Measurements from ENCODE around the gene RAPGEF3.

RAPGEF3 gene

GRCh38 chr12:47754126-47754525, 4.6 kb downstream of the RAPGEF3 start:
- Mint-ChIP-seq H3K4me1 (peaks cover 24% of the 10 kb centered on the region), H3K27me3 (no peaks in the 10 kb centered on the region), H3K36me3 (ENCODE audit: insufficient read depth) (peaks cover under 1% of the 10 kb centered on the region), H3K27ac (ENCODE audit: low read depth) (no peak overlapping the region), H3K9me3 (no peaks in the 10 kb centered on the region), H3K4me3 (no peak overlapping the region)
- no peak for DNase-seq (ENCODE audit: low spot score in 2 of 2)
- ATAC-seq (replicated peaks; ENCODE audit: extremely low read depth, poor library complexity, severe bottlenecking) = no peak

- Mint-ChIP-seq H3K36me3 (ENCODE audit: insufficient read depth) (no peaks in the 10 kb centered on the region), H3K4me1 (peaks cover 24% of the 10 kb centered on the region), H3K9me3 (no peaks in the 10 kb centered on the region), H3K27ac (ENCODE audit: low read depth) (no peak overlapping the region), H3K27me3 (no peaks in the 10 kb centered on the region), H3K4me3 (no peak overlapping the region)
- no peak for DNase-seq (ENCODE audit: low spot score in 2 of 2)
- ATAC-seq (replicated peaks; ENCODE audit: extremely low read depth, poor library complexity, severe bottlenecking) = no peak
Measured at GRCh38 chr12:47753021-47754001, 5.4 kb downstream of the RAPGEF3 start.

GRCh38 chr12:47752552-47752951, 6.1 kb downstream of the RAPGEF3 start:
- Mint-ChIP-seq H3K27me3 (no peaks in the 10 kb centered on the region), H3K9me3 (no peaks in the 10 kb centered on the region), H3K4me3 (no peak overlapping the region), H3K27ac (ENCODE audit: low read depth) (no peak overlapping the region), H3K4me1 (peaks cover 22% of the 10 kb centered on the region), H3K36me3 (ENCODE audit: insufficient read depth) (no peaks in the 10 kb centered on the region)
- no peak for DNase-seq (ENCODE audit: low spot score in 2 of 2)
- no peak for ATAC-seq (replicated peaks; ENCODE audit: extremely low read depth, poor library complexity, severe bottlenecking)

DNA sequence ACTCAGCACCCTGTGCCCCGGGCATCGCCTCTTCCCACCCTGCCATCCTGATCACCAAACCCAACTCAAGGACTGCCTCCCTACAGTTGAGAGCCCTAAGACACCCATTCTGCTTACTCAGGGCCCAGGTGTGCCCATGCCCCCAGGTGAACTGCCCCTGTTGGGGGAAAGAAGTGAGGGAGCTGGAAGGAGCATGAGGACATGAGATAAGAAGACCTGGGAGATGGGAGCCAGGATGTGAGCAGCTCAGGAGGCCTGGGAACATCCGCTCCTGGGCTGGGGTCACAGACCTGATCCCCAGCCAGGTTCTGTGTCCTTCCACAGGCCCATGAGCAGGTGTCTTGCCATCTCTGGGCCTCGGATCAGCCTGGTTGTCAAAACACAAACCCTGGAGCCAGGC, 6.6 kb downstream of the RAPGEF3 start:
- no peaks in the 10 kb centered on the region for H3K9me3 Mint-ChIP-seq
- H3K4me1 Mint-ChIP-seq = peaks cover 18% of the 10 kb centered on the region
- no peaks in the 10 kb centered on the region for H3K27me3 Mint-ChIP-seq
- DNase-seq (ENCODE audit: low spot score in 2 of 2) = no peak
- no peak overlapping the region for H3K4me3 Mint-ChIP-seq
- no peaks in the 10 kb centered on the region for H3K36me3 Mint-ChIP-seq (ENCODE audit: insufficient read depth)
- no peak for ATAC-seq (replicated peaks; ENCODE audit: extremely low read depth, poor library complexity, severe bottlenecking)
- H3K27ac Mint-ChIP-seq (ENCODE audit: low read depth) = no peak overlapping the region

DNA sequence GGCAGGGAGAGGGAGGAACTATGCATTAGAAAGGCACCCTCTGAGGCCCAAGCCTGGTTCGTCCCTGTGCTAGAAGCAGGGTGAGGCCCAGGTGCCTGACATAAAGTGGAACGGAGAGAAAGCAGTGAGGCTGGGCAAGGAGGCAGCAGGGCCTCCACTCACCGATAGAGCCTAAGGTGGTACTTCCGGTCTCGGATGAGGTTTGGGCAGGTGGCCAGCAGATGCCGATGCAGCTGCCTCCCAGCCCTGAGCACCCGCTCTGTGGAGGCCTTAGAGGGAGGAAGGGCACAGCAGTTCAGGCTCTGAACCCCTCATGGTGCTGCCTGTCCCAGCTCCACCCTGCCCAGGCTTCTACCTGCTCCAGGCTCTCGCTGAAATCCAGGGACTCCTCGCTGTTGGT, 7.1 kb downstream of the RAPGEF3 start:
- no peak for ATAC-seq (replicated peaks; ENCODE audit: extremely low read depth, poor library complexity, severe bottlenecking)
- no peak overlapping the region for H3K27ac Mint-ChIP-seq (ENCODE audit: low read depth)
- no peaks in the 10 kb centered on the region for H3K36me3 Mint-ChIP-seq (ENCODE audit: insufficient read depth)
- H3K4me1 Mint-ChIP-seq = peaks cover 18% of the 10 kb centered on the region
- no peak overlapping the region for H3K4me3 Mint-ChIP-seq
- no peak for DNase-seq (ENCODE audit: low spot score in 2 of 2)
- no peaks in the 10 kb centered on the region for H3K9me3 Mint-ChIP-seq
- H3K27me3 Mint-ChIP-seq = peaks cover 4% of the 10 kb centered on the region

DNA sequence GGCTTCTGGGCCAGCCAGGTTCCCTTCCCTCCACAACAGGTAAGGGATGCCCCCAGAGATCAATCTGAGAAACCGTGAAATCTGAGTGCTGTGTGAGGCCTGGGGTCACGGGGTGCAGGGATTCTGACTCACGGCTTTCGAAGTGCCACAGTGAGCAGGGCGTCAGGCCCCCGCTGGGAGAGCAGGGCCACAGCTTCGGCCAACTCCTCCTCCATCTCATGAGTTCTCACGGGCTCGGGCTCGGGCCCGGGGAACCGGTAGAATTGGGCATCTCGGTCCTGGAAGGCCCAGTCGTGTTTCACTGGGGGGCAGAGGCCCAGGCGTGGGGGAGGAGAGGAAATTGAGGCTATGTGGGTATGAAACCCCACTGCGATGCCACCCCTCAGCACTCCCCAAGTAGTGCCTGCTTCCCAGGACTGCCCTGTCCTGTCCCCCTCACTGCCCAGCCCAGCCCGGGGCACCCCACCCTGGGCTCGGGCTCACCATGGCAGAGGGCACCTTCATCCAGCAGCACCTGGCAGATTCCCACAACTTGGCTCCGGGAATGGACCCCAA, 7.7 kb downstream of the RAPGEF3 start:
- Mint-ChIP-seq H3K4me3 (no peak overlapping the region), H3K27ac (ENCODE audit: low read depth) (no peak overlapping the region)
- ATAC-seq (replicated peaks; ENCODE audit: extremely low read depth, poor library complexity, severe bottlenecking) = no peak

GRCh38 chr12:47750229-47750798, 8.4 kb downstream of the RAPGEF3 start:
- Mint-ChIP-seq H3K9me3 (no peaks in the 10 kb centered on the region), H3K4me3 (no peak overlapping the region), H3K36me3 (ENCODE audit: insufficient read depth) (no peaks in the 10 kb centered on the region), H3K27ac (ENCODE audit: low read depth) (no peak overlapping the region), H3K27me3 (peaks cover 16% of the 10 kb centered on the region), H3K4me1 (peaks cover 7% of the 10 kb centered on the region)
- ATAC-seq (replicated peaks; ENCODE audit: extremely low read depth, poor library complexity, severe bottlenecking) (no peak), DNase-seq (ENCODE audit: low spot score in 2 of 2) (no peak)

More for the DNA sequence above, 7.7 kb downstream of the RAPGEF3 start:
- Mint-ChIP-seq H3K4me1 (peaks cover 14% of the 10 kb centered on the region), H3K27me3 (peaks cover 9% of the 10 kb centered on the region), H3K36me3 (ENCODE audit: insufficient read depth) (no peaks in the 10 kb centered on the region), H3K9me3 (no peaks in the 10 kb centered on the region)
- DNase-seq (ENCODE audit: low spot score in 2 of 2) = no peak

DNA sequence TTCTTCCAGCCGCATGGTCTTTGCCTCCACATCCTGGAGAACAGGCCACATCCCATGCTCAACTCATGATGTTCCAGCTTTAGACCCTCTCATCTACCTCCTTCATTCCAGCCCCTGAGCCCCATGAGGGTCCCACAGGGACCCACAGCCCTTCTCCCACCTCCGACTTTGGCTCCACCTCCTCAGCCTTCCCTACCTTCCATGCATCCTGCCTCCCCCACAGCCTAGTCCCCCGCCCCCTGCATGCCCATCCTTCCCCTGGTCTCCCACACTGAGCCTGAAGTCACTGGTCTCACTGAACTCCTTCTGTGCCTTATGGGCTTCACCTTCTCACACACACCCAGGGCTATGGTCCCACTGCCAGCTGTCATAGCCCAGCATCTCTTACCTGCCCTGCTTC, 9.8 kb downstream of the RAPGEF3 start:
- peaks cover 2% of the 10 kb centered on the region for H3K36me3 Mint-ChIP-seq (ENCODE audit: insufficient read depth)
- no peak for DNase-seq (ENCODE audit: low spot score in 2 of 2)
- H3K27me3 Mint-ChIP-seq = peaks cover 30% of the 10 kb centered on the region
- no peak overlapping the region for H3K27ac Mint-ChIP-seq (ENCODE audit: low read depth)
- H3K4me1 Mint-ChIP-seq = peaks cover 5% of the 10 kb centered on the region
- no peaks in the 10 kb centered on the region for H3K9me3 Mint-ChIP-seq
- H3K4me3 Mint-ChIP-seq = no peak overlapping the region
- ATAC-seq (replicated peaks; ENCODE audit: extremely low read depth, poor library complexity, severe bottlenecking) = no peak

GRCh38 chr12:47748507-47748828, 10.2 kb downstream of the RAPGEF3 start:
- no peak overlapping the region for H3K27ac Mint-ChIP-seq (ENCODE audit: low read depth)
- H3K4me1 Mint-ChIP-seq = peaks cover 9% of the 10 kb centered on the region
- no peaks in the 10 kb centered on the region for H3K9me3 Mint-ChIP-seq
- H3K27me3 Mint-ChIP-seq = peaks cover 35% of the 10 kb centered on the region
- ATAC-seq (replicated peaks; ENCODE audit: extremely low read depth, poor library complexity, severe bottlenecking) (no peak), DNase-seq (ENCODE audit: low spot score in 2 of 2) (no peak)
- no peak overlapping the region for H3K4me3 Mint-ChIP-seq
- H3K36me3 Mint-ChIP-seq (ENCODE audit: insufficient read depth) = peaks cover 2% of the 10 kb centered on the region

DNA sequence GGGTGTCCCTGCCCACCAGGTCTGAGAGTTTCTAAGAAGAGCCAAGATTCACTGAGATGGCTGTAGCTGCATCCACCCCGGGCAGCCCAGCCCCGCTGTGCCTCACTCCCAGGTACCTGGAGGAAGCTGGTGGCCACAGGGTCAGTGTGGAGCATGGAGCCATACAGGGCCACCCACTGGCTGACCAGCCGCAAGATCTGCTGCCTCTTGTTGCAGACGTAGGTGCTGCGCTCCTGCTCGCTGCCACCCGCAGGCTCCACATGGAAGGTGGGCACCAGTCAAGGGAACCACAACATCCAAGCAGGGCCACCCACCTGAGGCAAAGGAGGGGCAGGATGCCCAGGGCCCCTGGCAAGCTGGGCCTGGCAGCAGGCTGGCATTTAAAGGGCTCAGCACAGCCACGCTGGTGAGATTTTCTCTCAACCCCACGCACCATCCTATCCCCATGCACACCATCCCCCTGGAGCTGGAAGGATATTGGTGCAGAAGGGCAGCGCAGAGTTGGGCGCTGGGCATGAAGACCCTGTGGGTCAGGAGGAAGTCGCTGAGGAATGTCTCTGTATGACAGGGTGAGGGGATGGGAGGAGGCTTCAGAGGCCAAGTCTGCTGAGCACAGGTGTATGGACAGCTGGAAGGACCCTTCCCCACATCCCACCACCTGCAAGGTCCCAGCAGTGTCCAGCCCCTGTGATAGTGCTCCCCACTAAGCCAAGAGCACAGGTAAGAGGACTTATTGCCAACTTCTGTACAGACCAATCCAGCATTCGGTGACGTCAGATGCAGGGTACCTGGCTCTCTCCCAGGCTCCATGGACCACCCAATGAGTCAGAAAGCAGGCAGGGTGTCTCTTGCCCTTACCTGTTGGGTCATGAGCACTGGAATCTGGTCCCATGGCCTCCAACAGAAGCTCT, 10.8 kb downstream of the RAPGEF3 start:
- Mint-ChIP-seq H3K4me1 (peaks cover 7% of the 10 kb centered on the region), H3K9me3 (no peaks in the 10 kb centered on the region), H3K27ac (ENCODE audit: low read depth) (no peak overlapping the region), H3K4me3 (no peak overlapping the region), H3K27me3 (peaks cover 39% of the 10 kb centered on the region), H3K36me3 (ENCODE audit: insufficient read depth) (peaks cover 2% of the 10 kb centered on the region)
- no peak for DNase-seq (ENCODE audit: low spot score in 2 of 2)
- ATAC-seq (replicated peaks; ENCODE audit: extremely low read depth, poor library complexity, severe bottlenecking) = no peak

GRCh38 chr12:47747126-47747525, 11.6 kb downstream of the RAPGEF3 start:
- Mint-ChIP-seq H3K4me3 (no peak overlapping the region), H3K27ac (ENCODE audit: low read depth) (no peak overlapping the region), H3K4me1 (peaks cover 12% of the 10 kb centered on the region), H3K9me3 (no peaks in the 10 kb centered on the region), H3K27me3 (peaks cover 39% of the 10 kb centered on the region), H3K36me3 (ENCODE audit: insufficient read depth) (peaks cover 2% of the 10 kb centered on the region)
- DNase-seq (ENCODE audit: low spot score in 2 of 2) = no peak
- no peak for ATAC-seq (replicated peaks; ENCODE audit: extremely low read depth, poor library complexity, severe bottlenecking)

- Mint-ChIP-seq H3K27me3 (peaks cover 39% of the 10 kb centered on the region), H3K4me1 (peaks cover 14% of the 10 kb centered on the region), H3K4me3 (no peak overlapping the region), H3K9me3 (no peaks in the 10 kb centered on the region), H3K27ac (ENCODE audit: low read depth) (no peak overlapping the region), H3K36me3 (ENCODE audit: insufficient read depth) (peaks cover 2% of the 10 kb centered on the region)
- DNase-seq (ENCODE audit: low spot score in 2 of 2) (no peak), ATAC-seq (replicated peaks; ENCODE audit: extremely low read depth, poor library complexity, severe bottlenecking) (no peak)
Measured at GRCh38 chr12:47746523-47746922, 12.2 kb downstream of the RAPGEF3 start.

Data from central memory CD8-positive, alpha-beta T cell (primary cell).